HepG2 (cell line): ENCODE results near the gene IFT172. TPM values are rescaled to one million over a fixed set of nuclear protein-coding genes. Genes with fewer than 3 reads are reported as not detected.

Source experiments
- ASH2L ChIP-seq: fragments of 300-600, 200-600 bp; sonication (generic); IDR thresholded peaks from 2 replicates; pipeline ENCODE4 v1.7.0; 2017; ENCODE audit warnings: low read depth, mild to moderate bottlenecking, moderate library complexity, mixed read lengths, low read length; ENCODE audit not compliant: insufficient read length
- ATF2 ChIP-seq: sonication (generic); formaldehyde crosslinking; IDR thresholded peaks from 2 replicates; pipeline ENCODE4 v1.4.0; 2020; ENCODE audit warnings: missing genetic modification reagents
- CENPX ChIP-seq: sonication (generic); formaldehyde crosslinking; IDR thresholded peaks from 2 replicates; pipeline ENCODE4 v1.9.0; 2021; ENCODE audit warnings: mild to moderate bottlenecking, missing genetic modification reagents, moderate library complexity
- CTCF ChIP-seq: sonication (generic); formaldehyde crosslinking; IDR thresholded peaks from 2 replicates; pipeline ENCODE4 v1.5.0; 2020; ENCODE audit warnings: mild to moderate bottlenecking, missing genetic modification reagents, moderate library complexity
- DBP ChIP-seq: sonication (generic); formaldehyde crosslinking; IDR thresholded peaks from 2 replicates; pipeline ENCODE4 v1.4.0; 2020; ENCODE audit warnings: missing genetic modification reagents; ENCODE audit errors: not compliant biosample characterization
- DMAP1 ChIP-seq: IDR thresholded peaks from 2 replicates; pipeline ENCODE4 v1.6.1; 2016
- GMEB1 ChIP-seq: sonication (generic); formaldehyde crosslinking; IDR thresholded peaks from 2 replicates; pipeline ENCODE4 v1.5.1; 2020; ENCODE audit warnings: missing genetic modification reagents, mild to moderate bottlenecking, borderline replicate concordance
- IRF2 ChIP-seq: IDR thresholded peaks from 2 replicates; pipeline ENCODE4 v1.6.1; 2018; ENCODE audit warnings: missing genetic modification reagents, missing compliant biosample characterization
- MAFF ChIP-seq: IDR thresholded peaks from 2 replicates; pipeline ENCODE4 v1.6.1; 2011; ENCODE audit warnings: low read depth, low read length, improper control_type of control experiment
- NCOA2 ChIP-seq: sonication (generic); formaldehyde crosslinking; IDR thresholded peaks from 2 replicates; pipeline ENCODE4 v1.8.0; 2022; ENCODE audit warnings: inconsistent platforms
- SMAD1 ChIP-seq: sonication (generic); formaldehyde crosslinking; IDR thresholded peaks from 2 replicates; pipeline ENCODE4 v1.4.0; 2020; ENCODE audit warnings: missing genetic modification reagents, low read depth, mild to moderate bottlenecking, borderline replicate concordance
- SMAD9 ChIP-seq: sonication (generic); formaldehyde crosslinking; IDR thresholded peaks from 2 replicates; pipeline ENCODE4 v1.5.1; 2020; ENCODE audit warnings: mild to moderate bottlenecking, missing genetic modification reagents
- SNAI1 ChIP-seq: sonication (generic); formaldehyde crosslinking; IDR thresholded peaks from 2 replicates; pipeline ENCODE4 v1.5.0; 2020; ENCODE audit warnings: mild to moderate bottlenecking, missing genetic modification reagents, borderline replicate concordance
- TMF1 ChIP-seq: sonication (generic); formaldehyde crosslinking; IDR thresholded peaks from 2 replicates; pipeline ENCODE4 v1.8.1; 2022; ENCODE audit warnings: low read depth, missing genetic modification reagents
- TOE1 ChIP-seq: sonication (generic); formaldehyde crosslinking; IDR thresholded peaks from 2 replicates; pipeline ENCODE4 v1.4.0; 2020; ENCODE audit warnings: mild to moderate bottlenecking, missing genetic modification reagents
- ZBTB21 ChIP-seq: sonication (generic); formaldehyde crosslinking; IDR thresholded peaks from 2 replicates; pipeline ENCODE4 v1.4.0; 2020; ENCODE audit warnings: missing genetic modification reagents
- ZBTB26 ChIP-seq: IDR thresholded peaks from 2 replicates; pipeline ENCODE4 v1.6.1; 2016; ENCODE audit warnings: missing compliant biosample characterization, missing genetic modification reagents, borderline replicate concordance
- ZNF18 ChIP-seq: sonication (generic); formaldehyde crosslinking; IDR thresholded peaks from 2 replicates; pipeline ENCODE4 v1.8.0; 2022; ENCODE audit warnings: mild to moderate bottlenecking, missing genetic modification reagents; ENCODE audit not compliant: insufficient replicate concordance
- ZNF674 ChIP-seq: sonication (generic); formaldehyde crosslinking; IDR thresholded peaks from 2 replicates; pipeline ENCODE4 v1.5.0; 2020; ENCODE audit warnings: low read depth, mild to moderate bottlenecking, missing genetic modification reagents
- polyA plus RNA-seq, 8 experiments: library from polyadenylated mRNA; depleted of rRNA in 3 of 8; stranded (reverse) in 7 of 8; unstranded in 1 of 8; fragments of >200 nt; fragmentation: Illumina TruSeq in 4 of 8; extraction: Trizol in 4 of 8; gene quantifications; 2 replicates each; pipeline versions ENCODE4 v1.2.1 to v1.2.3, GENCODE V29; 2011 to 2016; ENCODE audit warnings: low read depth in 4 of 8, missing spikeins in 1 of 8, mixed read lengths in 1 of 8; ENCODE audit not compliant: insufficient read depth in 1 of 8
- total RNA-seq, 5 experiments: library from RNA; depleted of rRNA; stranded (reverse); fragments of >200 nt; fragmentation: Illumina TruSeq; extraction: Trizol; gene quantifications; 2 replicates each; pipeline ENCODE4 v1.2.3, GENCODE V29; 2016; ENCODE audit warnings: low read depth in 1 of 5

The IFT172 gene
- total and polyA plus RNA-seq, 2 of the 13 experiments (the other 11 are each of a cell fraction or from before 2014, with no cell fraction given) = 21.6 to 35.7 TPM

- TF ChIP-seq GMEB1 (CRISPR knock-in tag) (peak; percentile 43; the same call in 1 of the 2 replicates), IRF2 (CRISPR knock-in tag) (peak; percentile 62; the same call in 1 of the 2 replicates), NCOA2 (CRISPR knock-in tag) (peak; percentile 68; the same call in 1 of the 2 replicates), ZBTB26 (peak; percentile 12; the same call in 1 of the 2 replicates), TOE1 (CRISPR knock-in tag) (no peak), SNAI1 (CRISPR knock-in tag) (peak; percentile 90; the same call in 1 of the 2 replicates), MAFF (peak; percentile 13; the same call in 1 of the 2 replicates), DBP (CRISPR knock-in tag) (no peak), SMAD9 (CRISPR knock-in tag) (0 out of 2 replicates have a peak, but pooled peaks have one; percentile 80), TMF1 (CRISPR knock-in tag) (peak; percentile 22; the same call in 1 of the 2 replicates), ATF2 (CRISPR knock-in tag) (peak; percentile 14; the same call in 1 of the 2 replicates), CTCF (CRISPR knock-in tag) (peak; percentile 17; the same call in 1 of the 2 replicates), SMAD1 (CRISPR knock-in tag) (peak; percentile 81; the same call in 1 of the 2 replicates), ZNF18 (CRISPR knock-in tag) (peak; percentile 83), DMAP1 (CRISPR knock-in tag) (peak; percentile 64), CENPX (no peak), ASH2L (peak; percentile 78), ZNF674 (CRISPR knock-in tag) (0 out of 2 replicates have a peak, but pooled peaks have one; percentile 82), ZBTB21 (no peak)
These were observed 7.1 kb upstream of the IFT172 start, which contains the start of gene GCKR (continued) for GRCh38 chr2:27496357-27497287.
